DLD1 (cell line): ENCODE results near the gene PITPNC1.
"Not testable (repeated sequence)": the region's sequence is repeated elsewhere in the genome, so short reads cannot be mapped to it uniquely, and the experiment has no call there.

Experiments
- in situ Hi-C: cut with HindIII; loops from 2 replicates; pipeline ENCODE4 v1.10.0; 2017; ENCODE audit warnings: low sequenced_read_pairs

The PITPNC1 gene

GRCh38 chr17:67479148-67479547 lies 102.1 kb downstream of the PITPNC1 start:
- in situ Hi-C loops, result no loop called here

GRCh38 chr17:67480959-67481358 lies 103.9 kb downstream of the PITPNC1 start:
- in situ Hi-C loops, result loop anchor here (10.0 kb wide), 1 partner anchor 64 kb away; no protein-coding TSS in a partner anchor

GRCh38 chr17:67481808-67482207 lies 104.7 kb downstream of the PITPNC1 start:
- in situ Hi-C loops, result loop anchor here (10.0 kb wide), 1 partner anchor 63 kb away; no protein-coding TSS in a partner anchor

- in situ Hi-C loops, result loop anchor here (10.0 kb wide), 1 partner anchor 62 kb away; no protein-coding TSS in a partner anchor
Observed at GRCh38 chr17:67482764-67483163, 105.7 kb downstream of the PITPNC1 start.

- in situ Hi-C loops, result loop anchor here (10.0 kb wide), 1 partner anchor 61 kb away; no protein-coding TSS in a partner anchor
Observed at GRCh38 chr17:67484261-67484660, 107.2 kb downstream of the PITPNC1 start.

- in situ Hi-C loops, result loop anchor here (10.0 kb wide), 1 partner anchor 59 kb away; no protein-coding TSS in a partner anchor
Observed at GRCh38 chr17:67485666-67486065, 108.6 kb downstream of the PITPNC1 start.

- in situ Hi-C loops, result loop anchor here (10.0 kb wide), 1 partner anchor 57 kb away; no protein-coding TSS in a partner anchor
Observed at GRCh38 chr17:67487506-67487905, 110.4 kb downstream of the PITPNC1 start.

- in situ Hi-C loops, result loop anchor here (10.0 kb wide), 1 partner anchor 57 kb away; no protein-coding TSS in a partner anchor
Observed at GRCh38 chr17:67488161-67488560, 111.1 kb downstream of the PITPNC1 start.

GRCh38 chr17:67488768-67489167 lies 111.7 kb downstream of the PITPNC1 start:
- in situ Hi-C loops, result loop anchor here (10.0 kb wide), 1 partner anchor 56 kb away; no protein-coding TSS in a partner anchor

GRCh38 chr17:67489273-67489672 lies 112.2 kb downstream of the PITPNC1 start:
- in situ Hi-C loops, result loop anchor here (10.0 kb wide), 1 partner anchor 56 kb away; no protein-coding TSS in a partner anchor

GRCh38 chr17:67490471-67490870 lies 113.4 kb downstream of the PITPNC1 start:
- in situ Hi-C loops, result no loop called here

- in situ Hi-C loops, result no loop called here
Observed at GRCh38 chr17:67491009-67491680, 114.1 kb downstream of the PITPNC1 start.

- in situ Hi-C loops, result no loop called here
Observed at GRCh38 chr17:67491681-67492024, 114.6 kb downstream of the PITPNC1 start.

- in situ Hi-C loops, result no loop called here
Observed at GRCh38 chr17:67492251-67492740, 115.2 kb downstream of the PITPNC1 start.

GRCh38 chr17:67492824-67493517 lies 115.9 kb downstream of the PITPNC1 start:
- in situ Hi-C loops, result no loop called here

- in situ Hi-C loops, result no loop called here
Observed at GRCh38 chr17:67493812-67494211, 116.7 kb downstream of the PITPNC1 start.

GRCh38 chr17:67495534-67495933 lies 118.5 kb downstream of the PITPNC1 start:
- in situ Hi-C loops, result not testable (repeated sequence)

GRCh38 chr17:67496286-67496685 lies 119.2 kb downstream of the PITPNC1 start:
- in situ Hi-C loops, result no loop called here

- in situ Hi-C loops, result no loop called here
Observed at GRCh38 chr17:67499685-67500084, 122.6 kb downstream of the PITPNC1 start.

GRCh38 chr17:67500261-67500660 lies 123.2 kb downstream of the PITPNC1 start:
- in situ Hi-C loops, result no loop called here

- in situ Hi-C loops, result no loop called here
Observed at GRCh38 chr17:67500677-67501300, 123.7 kb downstream of the PITPNC1 start.
